ENCODE measurements around the gene ARHGEF2. TPM values are rescaled to one million over a fixed set of nuclear protein-coding genes. Genes with fewer than 3 reads are reported as not detected.

The ARHGEF2 gene
- total and polyA plus RNA-seq, 2 of the 13 experiments (the other 11 are each of a cell fraction or from before 2014, with no cell fraction given), result 16.1 to 32.1 TPM

GRCh38 chr1:155911156-155912055, 66.9 kb downstream of the ARHGEF2 start, which contains the start of gene RIT1 (continued):
- TF ChIP-seq CREB1 (IDR thresholded peaks at IDR 0.05) (peak; percentile 34; the same call in 1 of the 2 replicates), CREB1 (CRISPR knock-in tag; IDR thresholded peaks at IDR 0.05) (peak; percentile 79), ZNF569 (CRISPR knock-in tag; IDR thresholded peaks at IDR 0.05; ENCODE audit: borderline replicate concordance) (no peak), ZNF598 (CRISPR knock-in tag; IDR thresholded peaks at IDR 0.05; ENCODE audit: borderline replicate concordance) (no peak), ZNF740 (CRISPR knock-in tag; IDR thresholded peaks at IDR 0.05) (no peak), HNRNPK (IDR thresholded peaks at IDR 0.05; ENCODE audit: low read depth, low read length, poor library complexity, severe bottlenecking) (peak; percentile 77), ZEB1 (IDR thresholded peaks at IDR 0.05; ENCODE audit: insufficient replicate concordance, low read depth) (no peak), MIXL1 (CRISPR knock-in tag; IDR thresholded peaks at IDR 0.05) (peak; percentile 52; the same call in 1 of the 2 replicates), HNF4A (CRISPR knock-in tag; IDR thresholded peaks at IDR 0.05) (no peak), RXRB (CRISPR knock-in tag; IDR thresholded peaks at IDR 0.05; ENCODE audit: borderline replicate concordance) (peak; percentile 24; the same call in 1 of the 2 replicates), SIX4 (CRISPR knock-in tag; IDR thresholded peaks at IDR 0.05) (no peak), MTERF4 (CRISPR knock-in tag; IDR thresholded peaks at IDR 0.05) (no peak), MAF1 (CRISPR knock-in tag; IDR thresholded peaks at IDR 0.05; ENCODE audit: borderline replicate concordance) (no peak), ZNF12 (CRISPR knock-in tag; IDR thresholded peaks at IDR 0.05) (no peak), ZNF343 (CRISPR knock-in tag; IDR thresholded peaks at IDR 0.05) (no peak), ZNF546 (CRISPR knock-in tag; conservative IDR thresholded peaks at IDR 0.05) (no peak), ZNF547 (CRISPR knock-in tag; IDR thresholded peaks at IDR 0.05) (no peak), MATR3 (CRISPR knock-in tag; IDR thresholded peaks at IDR 0.05) (no peak), RFX5 (IDR thresholded peaks at IDR 0.05; ENCODE audit: low read depth, low read length) (no peak), SOX5 (CRISPR knock-in tag; IDR thresholded peaks at IDR 0.05; ENCODE audit: borderline replicate concordance) (no peak), FOXJ3 (CRISPR knock-in tag; IDR thresholded peaks at IDR 0.05; ENCODE audit: borderline replicate concordance) (no peak), ZNF251 (CRISPR knock-in tag; IDR thresholded peaks at IDR 0.05) (no peak), HDAC6 (IDR thresholded peaks at IDR 0.05; ENCODE audit: low read depth, low read length) (no peak), PRPF4 (IDR thresholded peaks at IDR 0.05; ENCODE audit: low read depth, low read length, poor library complexity, severe bottlenecking) (no peak), ZFP1 (CRISPR knock-in tag; IDR thresholded peaks at IDR 0.05) (0 out of 2 replicates have a peak, but pooled peaks have one; percentile 19), MBD4 (IDR thresholded peaks at IDR 0.05; ENCODE audit: borderline replicate concordance, low read length) (peak; percentile 50; the same call in 1 of the 2 replicates), ZNF30 (CRISPR knock-in tag; IDR thresholded peaks at IDR 0.05) (no peak), PBX2 (CRISPR knock-in tag; IDR thresholded peaks at IDR 0.05) (no peak), NRL (CRISPR knock-in tag; IDR thresholded peaks at IDR 0.05; ENCODE audit: borderline replicate concordance) (no peak), NR2F6 (IDR thresholded peaks at IDR 0.05) (peak; percentile 64), NR2F6 (CRISPR knock-in tag; IDR thresholded peaks at IDR 0.05) (peak; percentile 88), KLF9 (CRISPR knock-in tag; IDR thresholded peaks at IDR 0.05; ENCODE audit: low read depth) (no peak), ZNF883 (CRISPR knock-in tag; IDR thresholded peaks at IDR 0.05; ENCODE audit: not compliant biosample characterization) (no peak)

Data from HepG2 (cell line).